B cell (primary cell): Measurements from ENCODE around the gene CDK13. TPM values are rescaled to one million over a fixed set of nuclear protein-coding genes. Genes with fewer than 3 reads are reported as not detected.
"Not testable (repeated sequence)": the region's sequence is repeated elsewhere in the genome, so short reads cannot be mapped to it uniquely, and the experiment has no call there.

Experiments
- ATAC-seq: fragments of 200-7000 bp; cut with Tn5 transposase; one replicate; pipeline ENCODE4 v1.10.0; 2021; ENCODE audit warnings: low read depth, mild to moderate bottlenecking, moderate number of reproducible peaks, moderate library complexity
- CTCF ChIA-PET: fragments of 350-600 bp; sonication (Branson Sonifier 250); formaldehyde crosslinking; loops from one replicate; lab custom pipeline; 2021; ENCODE audit warnings: antibody characterized with exemption, inconsistent platforms; lab: Charles Lee
- POLR2A ChIA-PET: fragments of 350-600 bp; sonication (Branson Sonifier 250); formaldehyde crosslinking; loops from one replicate; lab custom pipeline; 2021; ENCODE audit warnings: antibody characterized with exemption; lab: Charles Lee
- DNase-seq: peaks from one replicate; pipeline ENCODE4 v3.0.0; 2013
- H2AFZ ChIP-seq: 2 replicates; pipeline ENCODE4 v1.6.1; 2012; ENCODE audit warnings: mild to moderate bottlenecking, low read depth, low read length; ENCODE audit not compliant: insufficient read depth, poor library complexity, severe bottlenecking
- H3K27ac ChIP-seq, 2 donors: 1 replicate in 1 of 2; 2 replicates in 1 of 2; pipeline ENCODE4 v1.5.1; 2012 to 2013; ENCODE audit warnings: low read length in 2 of 2, mild to moderate bottlenecking in 2 of 2, moderate library complexity in 1 of 2
- H3K27me3 ChIP-seq, 4 experiments: fragments of 200-600 bp in 1 of 4; sonication (generic) in 1 of 4; replicated peaks in 1 of 4; 1 replicate in 2 of 4; 2 replicates in 2 of 4; pipeline versions ENCODE4 v1.6.1 to v1.7.0; 2013 to 2016; ENCODE audit warnings: low read length in 3 of 4, mild to moderate bottlenecking in 2 of 4, mixed read lengths in 1 of 4, moderate library complexity in 1 of 4; ENCODE audit not compliant: insufficient read depth in 4 of 4, control insufficient read depth in 3 of 4; ENCODE audit errors: control extremely low read depth in 1 of 4
- H3K36me3 ChIP-seq, 2 experiments: replicated peaks in 1 of 2; 1 replicate in 1 of 2; 2 replicates in 1 of 2; pipeline versions ENCODE4 v1.6.1 to v1.7.1; 2013; ENCODE audit warnings: low read length in 1 of 2; ENCODE audit not compliant: insufficient read depth in 2 of 2, control insufficient read depth in 1 of 2; ENCODE audit errors: control extremely low read depth in 1 of 2, extremely low read depth in 1 of 2
- H3K4me1 ChIP-seq, 2 donors: fragments of 200-600 bp in 1 of 2; sonication (generic) in 1 of 2; 1 replicate in 1 of 2; 2 replicates in 1 of 2; pipeline versions ENCODE4 v1.5.1 to v1.6.1; 2013 to 2017; ENCODE audit warnings: low read length in 2 of 2; ENCODE audit not compliant: control insufficient read depth in 2 of 2, insufficient read depth in 2 of 2
- H3K4me2 ChIP-seq: replicated peaks from 2 replicates; pipeline ENCODE3; 2012; ENCODE audit warnings: mild to moderate bottlenecking, low read depth, low read length; ENCODE audit not compliant: poor library complexity, severe bottlenecking
- H3K4me3 ChIP-seq, 5 experiments: fragments of 200-600 bp in 1 of 5; sonication (generic) in 1 of 5; 1 replicate in 3 of 5; 2 replicates in 2 of 5; pipeline versions ENCODE4 v1.5.1 to v1.7.0; 2011 to 2016; ENCODE audit warnings: low read length in 4 of 5, mild to moderate bottlenecking in 4 of 5, low read depth in 2 of 5, control low read depth in 1 of 5, moderate library complexity in 1 of 5; ENCODE audit not compliant: insufficient read depth in 1 of 5; ENCODE audit errors: control extremely low read depth in 1 of 5, extremely low read depth in 1 of 5
- H3K79me2 ChIP-seq: fragments of 200-600 bp; sonication (generic); one replicate; pipeline ENCODE4 v1.6.0; 2016; ENCODE audit warnings: low read length; ENCODE audit not compliant: control insufficient read depth, insufficient read depth
- H3K9ac ChIP-seq: fragments of 200-600 bp; sonication (generic); 2 replicates; pipeline ENCODE4 v1.6.1; 2017; ENCODE audit warnings: mild to moderate bottlenecking, low read length, moderate library complexity
- H3K9me3 ChIP-seq, 3 donors: one replicate each; pipeline versions ENCODE4 v1.6.1 to v1.7.1; 2013; ENCODE audit warnings: low read length in 2 of 3; ENCODE audit not compliant: control insufficient read depth in 2 of 3, insufficient read depth in 1 of 3; ENCODE audit errors: control extremely low read depth in 1 of 3
- H4K20me1 ChIP-seq: 2 replicates; pipeline ENCODE4 v1.6.0; 2012; ENCODE audit warnings: mild to moderate bottlenecking, low read length; ENCODE audit not compliant: insufficient read depth, control insufficient read depth, poor library complexity, severe bottlenecking
- H3K27ac Mint-ChIP-seq: one replicate; pipeline ENCODE4 v1.8.0; 2021; ENCODE audit warnings: mixed read lengths
- H3K27me3 Mint-ChIP-seq: one replicate; pipeline ENCODE4 v1.8.0; 2021; ENCODE audit warnings: mixed read lengths
- H3K4me1 Mint-ChIP-seq: one replicate; pipeline ENCODE4 v1.8.0; 2021; ENCODE audit warnings: mixed read lengths
- H3K4me3 Mint-ChIP-seq: one replicate; pipeline ENCODE4 v1.8.0; 2021; ENCODE audit warnings: mixed read lengths
- H3K9me3 Mint-ChIP-seq: one replicate; pipeline ENCODE4 v1.8.0; 2022; ENCODE audit warnings: mixed read lengths; ENCODE audit not compliant: insufficient read depth
- EZH2 ChIP-seq: IDR thresholded peaks from 2 replicates; pipeline ENCODE4 v1.6.1; 2012; ENCODE audit warnings: borderline replicate concordance, low read depth, mild to moderate bottlenecking, moderate library complexity, low read length; ENCODE audit not compliant: insufficient read depth, poor library complexity, severe bottlenecking
- WGBS: methylation state at CpG from one replicate; pipeline ENCODE4 v1.1.5; 2013; ENCODE audit warnings: missing lambda C conversion rate; ENCODE audit not compliant: insufficient coverage; 5-methylcytosine and 5-hydroxymethylcytosine counted together
- intact Hi-C: fragments of 100-400 bp; cut with micrococcal nuclease; formaldehyde crosslinking; loops from one replicate; pipeline ENCODE4 v1.10.0; 2022
- polyA plus RNA-seq: library from polyadenylated mRNA; depleted of rRNA; stranded (reverse); fragments of >200 nt; gene quantifications from 2 replicates; pipeline ENCODE4 v1.2.3, GENCODE V29; 2012
- total RNA-seq, 2 donors: library from RNA; stranded (reverse); fragments of 120-200 nt in 1 of 2; gene quantifications; 1 replicate in 1 of 2; 2 replicates in 1 of 2; pipeline versions ENCODE4 v1.2.3 to v1.2.4, GENCODE V29; 2013 to 2022
- TF ChIP-seq, protein P1 (sequence below): fragments of 200-600 bp; IDR thresholded peaks from one replicate; pipeline ENCODE4 v1.8.0; 2022; ENCODE audit warnings: antibody characterized with exemption, mild to moderate bottlenecking

CDK13 gene
- total and polyA plus RNA-seq, 2 donors (not counting 1 experiment from before 2014, with no cell fraction given): 56.1 to 146 TPM

DNA sequence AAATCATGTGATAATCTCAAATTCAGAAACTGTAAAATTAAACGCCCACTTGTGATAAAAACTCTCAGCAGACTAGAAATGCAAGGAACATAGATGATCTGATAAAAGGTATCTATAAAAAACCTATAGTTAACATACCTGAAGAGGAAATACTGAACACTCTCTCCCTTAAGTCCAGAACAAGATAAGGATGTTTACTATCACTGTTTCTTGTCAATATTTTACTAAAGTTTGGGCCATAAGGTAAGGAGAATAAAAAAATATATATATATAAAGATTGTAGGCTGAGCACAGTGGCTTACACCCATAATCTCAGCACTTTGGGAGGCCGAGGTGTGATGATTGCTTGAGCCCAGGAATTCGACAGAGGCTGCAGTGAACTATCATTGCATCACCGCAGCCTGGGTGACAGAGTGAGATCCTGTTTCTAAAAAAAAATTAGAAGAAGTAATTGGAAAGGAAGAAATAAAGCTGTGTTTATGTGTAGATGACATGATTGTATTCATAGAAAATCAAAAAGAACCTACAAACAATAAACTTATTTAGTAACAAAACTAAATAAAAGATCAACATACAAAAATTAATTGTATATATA is 155.9 kb downstream of the CDK13 start:
- Histone ChIP-seq H3K79me2 (no peaks in the 10 kb centered on the region), H3K27me3 (no peaks in the 10 kb centered on the region), H3K4me3 (no peak overlapping the region), H3K4me2 (no peak overlapping the region), H4K20me1 (no peaks in the 10 kb centered on the region), H3K9ac (no peak overlapping the region), H3K9me3 (no peaks in the 10 kb centered on the region), H3K4me1 (no peaks in the 10 kb centered on the region), H3K27ac (no peak overlapping the region), H2AFZ (no peak overlapping the region), H3K36me3 (no peaks in the 10 kb centered on the region)
- WGBS: no CpG with 5 or more reads among the region's 4 CpGs
- TF ChIP-seq, protein P1, sequence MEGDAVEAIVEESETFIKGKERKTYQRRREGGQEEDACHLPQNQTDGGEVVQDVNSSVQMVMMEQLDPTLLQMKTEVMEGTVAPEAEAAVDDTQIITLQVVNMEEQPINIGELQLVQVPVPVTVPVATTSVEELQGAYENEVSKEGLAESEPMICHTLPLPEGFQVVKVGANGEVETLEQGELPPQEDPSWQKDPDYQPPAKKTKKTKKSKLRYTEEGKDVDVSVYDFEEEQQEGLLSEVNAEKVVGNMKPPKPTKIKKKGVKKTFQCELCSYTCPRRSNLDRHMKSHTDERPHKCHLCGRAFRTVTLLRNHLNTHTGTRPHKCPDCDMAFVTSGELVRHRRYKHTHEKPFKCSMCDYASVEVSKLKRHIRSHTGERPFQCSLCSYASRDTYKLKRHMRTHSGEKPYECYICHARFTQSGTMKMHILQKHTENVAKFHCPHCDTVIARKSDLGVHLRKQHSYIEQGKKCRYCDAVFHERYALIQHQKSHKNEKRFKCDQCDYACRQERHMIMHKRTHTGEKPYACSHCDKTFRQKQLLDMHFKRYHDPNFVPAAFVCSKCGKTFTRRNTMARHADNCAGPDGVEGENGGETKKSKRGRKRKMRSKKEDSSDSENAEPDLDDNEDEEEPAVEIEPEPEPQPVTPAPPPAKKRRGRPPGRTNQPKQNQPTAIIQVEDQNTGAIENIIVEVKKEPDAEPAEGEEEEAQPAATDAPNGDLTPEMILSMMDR: no peak
- TF ChIP-seq EZH2: no peak
- H3K27me3 Mint-ChIP-seq: no peaks in the 10 kb centered on the region
- no peak overlapping the region for H3K4me3 Mint-ChIP-seq
- H3K4me1 Mint-ChIP-seq: no peaks in the 10 kb centered on the region
- DNase-seq (no peak), ATAC-seq (no peak)
- ChIA-PET POLR2A (no interaction called here), CTCF (no interaction called here)
- H3K9me3 Mint-ChIP-seq: no peaks in the 10 kb centered on the region
- H3K27ac Mint-ChIP-seq: no peak overlapping the region
- intact Hi-C loops: no loop called here

DNA sequence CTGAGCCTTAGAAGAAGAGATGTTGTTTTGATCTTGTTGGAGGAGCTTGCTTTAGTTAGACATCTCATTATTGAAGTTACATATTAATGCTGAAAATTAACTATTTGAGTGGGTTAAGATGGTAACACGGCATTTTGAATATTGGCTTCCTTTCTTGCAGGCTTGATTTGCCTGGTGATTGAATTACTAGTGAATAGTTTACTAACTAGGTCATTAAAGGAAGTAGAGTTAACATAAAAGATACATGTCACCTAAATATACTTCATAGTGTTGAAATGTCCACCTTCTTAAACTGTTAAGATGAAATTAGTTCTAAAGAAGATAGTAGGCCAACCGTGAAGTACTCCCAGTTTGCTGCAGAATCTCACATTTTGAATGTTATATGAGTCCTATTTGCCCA is 165.9 kb downstream of the CDK13 start:
- DNase-seq (no peak), ATAC-seq (no peak)
- Histone ChIP-seq H3K79me2 (no peaks in the 10 kb centered on the region), H3K9ac (no peak overlapping the region), H3K9me3 (no peaks in the 10 kb centered on the region), H4K20me1 (no peaks in the 10 kb centered on the region), H3K4me3 (no peak overlapping the region), H3K27ac (no peak overlapping the region), H2AFZ (no peak overlapping the region), H3K36me3 (no peaks in the 10 kb centered on the region), H3K4me2 (no peak overlapping the region), H3K27me3 (no peaks in the 10 kb centered on the region), H3K4me1 (no peaks in the 10 kb centered on the region)
- ChIA-PET CTCF (interaction anchor here (1.5 kb wide), 1 partner anchor 64 kb away, joined by 4 read pairs; no protein-coding TSS in a partner anchor), POLR2A (no interaction called here)
- Mint-ChIP-seq H3K27ac (no peak overlapping the region), H3K4me3 (no peak overlapping the region), H3K27me3 (no peaks in the 10 kb centered on the region), H3K9me3 (no peaks in the 10 kb centered on the region), H3K4me1 (peaks cover 2% of the 10 kb centered on the region)
- WGBS: no CpG with 5 or more reads among the region's 2 CpGs
- intact Hi-C loops: no loop called here
- TF ChIP-seq EZH2: no peak
- TF ChIP-seq, protein P1: no peak

DNA sequence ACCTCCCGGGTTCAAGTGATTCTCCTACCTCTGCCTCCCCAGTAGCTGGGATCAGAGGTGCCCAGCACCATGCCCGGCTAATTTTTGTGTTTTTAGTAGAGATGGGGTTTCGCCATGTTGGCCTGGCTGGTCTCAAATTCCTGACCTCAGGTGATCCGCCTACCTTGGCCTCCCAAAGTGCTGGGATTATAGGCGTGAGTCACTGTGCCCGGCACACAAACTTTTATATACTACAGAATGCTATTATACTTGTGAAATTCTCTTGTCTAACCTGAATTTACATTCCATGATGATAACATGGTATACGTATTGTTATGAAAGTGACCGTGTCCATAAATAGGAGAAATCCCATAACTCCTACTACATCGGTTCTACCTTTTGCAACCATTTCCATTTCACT is 167.1 kb downstream of the CDK13 start:
- H3K27me3 Mint-ChIP-seq, H3K9me3 Mint-ChIP-seq, H3K27ac Mint-ChIP-seq, intact Hi-C loops, H3K4me2 ChIP-seq, H3K9ac ChIP-seq, ATAC-seq, CTCF ChIA-PET, H3K9me3 ChIP-seq, H3K4me1 ChIP-seq, DNase-seq, H3K4me1 Mint-ChIP-seq, H3K27ac ChIP-seq, H3K4me3 ChIP-seq, H3K79me2 ChIP-seq, POLR2A ChIA-PET, H3K27me3 ChIP-seq, H3K36me3 ChIP-seq, H4K20me1 ChIP-seq, H2AFZ ChIP-seq, H3K4me3 Mint-ChIP-seq: not testable (repeated sequence)
- 100% methylated on average over 1 of the region's 9 CpGs for WGBS
